CD4-positive, alpha-beta T cell treated with Interferon gamma for 1 hour (primary cell): ENCODE results near the gene TEX19.
"Not testable (repeated sequence)": the region's sequence is repeated elsewhere in the genome, so short reads cannot be mapped to it uniquely, and the experiment has no call there.

ENCODE experiments used
- DNase-seq: peaks from one replicate; pipeline ENCODE4 v3.0.0-alpha.2; 2020

TEX19 gene

GRCh38 chr17:82356845-82357355, 2.1 kb upstream of the TEX19 start:
- DNase-seq, result no peak

GRCh38 chr17:82357394-82357793, 1.7 kb upstream of the TEX19 start:
- DNase-seq, result no peak

GRCh38 chr17:82359451-82360074, 516 bp downstream of the TEX19 start:
- not testable (repeated sequence) for DNase-seq

GRCh38 chr17:82361885-82362633, 3.0 kb downstream of the TEX19 start:
- DNase-seq, result no peak

GRCh38 chr17:82365606-82366295, 6.7 kb downstream of the TEX19 start:
- no peak for DNase-seq

GRCh38 chr17:82366749-82367148, 7.7 kb downstream of the TEX19 start:
- no peak for DNase-seq

- no peak for DNase-seq
These were observed 8.9 kb downstream of the TEX19 start for GRCh38 chr17:82367724-82368524.

GRCh38 chr17:82369211-82369610, 10.2 kb downstream of the TEX19 start:
- DNase-seq, result no peak

- no peak for DNase-seq
These were observed 11.7 kb downstream of the TEX19 start for GRCh38 chr17:82370471-82371332.

GRCh38 chr17:82371333-82372248, 12.5 kb downstream of the TEX19 start, which contains the start of gene UTS2R:
TSS of gene UTS2R (plus strand) at chr17:82371765. CDS start at chr17:82374325, 2,560 bp downstream.
- DNase-seq, result no peak

- DNase-seq, result no peak
These were observed 13.4 kb downstream of the TEX19 start for GRCh38 chr17:82372249-82373071.

GRCh38 chr17:82373072-82373452, 14.0 kb downstream of the TEX19 start:
- not testable (repeated sequence) for DNase-seq

- no peak for DNase-seq
These were observed 14.9 kb downstream of the TEX19 start for GRCh38 chr17:82373731-82374625.

- no peak for DNase-seq
These were observed 15.7 kb downstream of the TEX19 start for GRCh38 chr17:82374626-82375331.

GRCh38 chr17:82375359-82376041, 16.5 kb downstream of the TEX19 start:
- DNase-seq, result no peak

- no peak for DNase-seq
These were observed 17.1 kb downstream of the TEX19 start for GRCh38 chr17:82376042-82376730.

GRCh38 chr17:82377294-82377693, 18.2 kb downstream of the TEX19 start:
- not testable (repeated sequence) for DNase-seq
